ENCODE data around the gene PUS7.

GRCh38 chr7:105448181-105448580, 73.9 kb downstream of the PUS7 start:
- TF ChIP-seq EZH2phosphoT487 (IDR thresholded peaks at IDR 0.05; ENCODE audit: low read length), result no peak
- TF ChIP-seq, protein P1, sequence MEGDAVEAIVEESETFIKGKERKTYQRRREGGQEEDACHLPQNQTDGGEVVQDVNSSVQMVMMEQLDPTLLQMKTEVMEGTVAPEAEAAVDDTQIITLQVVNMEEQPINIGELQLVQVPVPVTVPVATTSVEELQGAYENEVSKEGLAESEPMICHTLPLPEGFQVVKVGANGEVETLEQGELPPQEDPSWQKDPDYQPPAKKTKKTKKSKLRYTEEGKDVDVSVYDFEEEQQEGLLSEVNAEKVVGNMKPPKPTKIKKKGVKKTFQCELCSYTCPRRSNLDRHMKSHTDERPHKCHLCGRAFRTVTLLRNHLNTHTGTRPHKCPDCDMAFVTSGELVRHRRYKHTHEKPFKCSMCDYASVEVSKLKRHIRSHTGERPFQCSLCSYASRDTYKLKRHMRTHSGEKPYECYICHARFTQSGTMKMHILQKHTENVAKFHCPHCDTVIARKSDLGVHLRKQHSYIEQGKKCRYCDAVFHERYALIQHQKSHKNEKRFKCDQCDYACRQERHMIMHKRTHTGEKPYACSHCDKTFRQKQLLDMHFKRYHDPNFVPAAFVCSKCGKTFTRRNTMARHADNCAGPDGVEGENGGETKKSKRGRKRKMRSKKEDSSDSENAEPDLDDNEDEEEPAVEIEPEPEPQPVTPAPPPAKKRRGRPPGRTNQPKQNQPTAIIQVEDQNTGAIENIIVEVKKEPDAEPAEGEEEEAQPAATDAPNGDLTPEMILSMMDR (IDR thresholded peaks at IDR 0.05; ENCODE audit: low read length), result no peak

Data from MM.1S (cell line).